Activated T-cell treated with anti-CD3 and anti-CD28 coated beads, Interleukin-2, amount 50 U/mL, for 72 hours (primary cell): ENCODE measurements around the gene ERVH48-1. TPM values are rescaled to one million over a fixed set of nuclear protein-coding genes. Genes with fewer than 3 reads are reported as not detected.
"Not testable (repeated sequence)": the region's sequence is repeated elsewhere in the genome, so short reads cannot be mapped to it uniquely, and the experiment has no call there.

Source experiments
- ATAC-seq, 2 donors: fragments of 150-1000 bp; cut with Tn5 transposase; replicated peaks in 1 of 2; 2 replicates each; pipeline ENCODE4 v1.10.0; 2021; ENCODE audit warnings: moderate library complexity in 2 of 2, mild to moderate bottlenecking in 1 of 2
- DNase-seq, 2 donors: peaks; one replicate each; pipeline ENCODE4 v3.0.0; 2021 to 2022; ENCODE audit warnings: mixed read lengths in 1 of 2
- H3K27ac Mint-ChIP-seq: one replicate; pipeline ENCODE4 v1.8.0; 2022; ENCODE audit warnings: mild to moderate bottlenecking, moderate library complexity, mixed read lengths
- H3K27me3 Mint-ChIP-seq: one replicate; pipeline ENCODE4 v1.8.0; 2022; ENCODE audit warnings: low read depth, mixed read lengths
- H3K36me3 Mint-ChIP-seq, 2 donors: one replicate each; pipeline ENCODE4 v1.8.0; 2022; ENCODE audit warnings: mixed read lengths in 2 of 2, mild to moderate bottlenecking in 1 of 2; ENCODE audit not compliant: insufficient read depth in 2 of 2
- H3K4me1 Mint-ChIP-seq: one replicate; pipeline ENCODE4 v1.8.0; 2022; ENCODE audit warnings: low read depth, mixed read lengths
- H3K4me3 Mint-ChIP-seq, 2 donors: one replicate each; pipeline ENCODE4 v1.8.0; 2022; ENCODE audit warnings: mild to moderate bottlenecking in 2 of 2, mixed read lengths in 2 of 2, moderate library complexity in 2 of 2
- H3K9me3 Mint-ChIP-seq, 2 donors: one replicate each; pipeline ENCODE4 v1.8.0; 2022; ENCODE audit warnings: mixed read lengths in 2 of 2
- total RNA-seq, 2 donors: library from RNA; stranded (reverse); gene quantifications; one replicate each; pipeline ENCODE4 v1.2.3, GENCODE V29; 2022

Gene ERVH48-1
- total RNA-seq, 2 donors from 2014 or later, result 0.25 to 0.31 TPM

- H3K4me3 Mint-ChIP-seq, DNase-seq, H3K27me3 Mint-ChIP-seq, H3K4me1 Mint-ChIP-seq, H3K27ac Mint-ChIP-seq, H3K9me3 Mint-ChIP-seq, ATAC-seq, H3K36me3 Mint-ChIP-seq: not testable (repeated sequence)
These were observed 7.9 kb upstream of the ERVH48-1 start for GRCh38 chr21:42933137-42933970.

- not testable (repeated sequence) for H3K36me3 Mint-ChIP-seq, H3K27me3 Mint-ChIP-seq, H3K9me3 Mint-ChIP-seq, H3K4me3 Mint-ChIP-seq, ATAC-seq, H3K4me1 Mint-ChIP-seq, DNase-seq
- H3K27ac Mint-ChIP-seq, result peak overlapping the region; percentile 21
These were observed 7.1 kb upstream of the ERVH48-1 start for GRCh38 chr21:42932378-42933136.

GRCh38 chr21:42931560-42932235, 6.3 kb upstream of the ERVH48-1 start:
- Mint-ChIP-seq H3K9me3 (no peaks in the 10 kb centered on the region), H3K27ac (no peak overlapping the region), H3K4me1 (no peaks in the 10 kb centered on the region), H3K4me3 (no peak overlapping the region), H3K36me3 (no peaks in the 10 kb centered on the region), H3K27me3 (no peaks in the 10 kb centered on the region)
- no peak for DNase-seq
- ATAC-seq, result no peak

GRCh38 chr21:42929969-42930368, 4.5 kb upstream of the ERVH48-1 start:
- Mint-ChIP-seq H3K9me3 (no peaks in the 10 kb centered on the region), H3K36me3 (no peaks in the 10 kb centered on the region), H3K27ac (no peak overlapping the region), H3K27me3 (no peaks in the 10 kb centered on the region), H3K4me1 (no peaks in the 10 kb centered on the region), H3K4me3 (no peak overlapping the region)
- DNase-seq (no peak), ATAC-seq (no peak)

GRCh38 chr21:42927474-42928200, 2.2 kb upstream of the ERVH48-1 start:
- not testable (repeated sequence) for H3K27me3 Mint-ChIP-seq, DNase-seq, H3K9me3 Mint-ChIP-seq, ATAC-seq, H3K36me3 Mint-ChIP-seq, H3K27ac Mint-ChIP-seq, H3K4me3 Mint-ChIP-seq
- peaks cover 19% of the 10 kb centered on the region for H3K4me1 Mint-ChIP-seq

GRCh38 chr21:42924433-42924751, 1.0 kb downstream of the ERVH48-1 start:
- no peaks in the 10 kb centered on the region for H3K9me3 Mint-ChIP-seq
- H3K27ac Mint-ChIP-seq, result peak overlapping the region; percentile 79
- H3K4me1 Mint-ChIP-seq, result peaks cover 19% of the 10 kb centered on the region
- no peak for ATAC-seq
- peak overlapping the region; percentile 60 to 72 for H3K4me3 Mint-ChIP-seq
- no peaks in the 10 kb centered on the region for H3K36me3 Mint-ChIP-seq
- DNase-seq, result no peak
- no peaks in the 10 kb centered on the region for H3K27me3 Mint-ChIP-seq

GRCh38 chr21:42923553-42924432, 1.6 kb downstream of the ERVH48-1 start:
- no peaks in the 10 kb centered on the region for H3K36me3 Mint-ChIP-seq
- peak; percentile 97 to 99 for ATAC-seq

GRCh38 chr21:42922918-42923317, 2.5 kb downstream of the ERVH48-1 start:
- H3K36me3 Mint-ChIP-seq, result no peaks in the 10 kb centered on the region
- no peak for ATAC-seq
- H3K27ac Mint-ChIP-seq, result no peak overlapping the region
- no peak for DNase-seq
- no peak overlapping the region for H3K4me3 Mint-ChIP-seq
- H3K4me1 Mint-ChIP-seq, result peaks cover 19% of the 10 kb centered on the region
- no peaks in the 10 kb centered on the region for H3K9me3 Mint-ChIP-seq
- H3K27me3 Mint-ChIP-seq, result no peaks in the 10 kb centered on the region

More at GRCh38 chr21:42923553-42924432, 1.6 kb downstream of the ERVH48-1 start:
- Mint-ChIP-seq H3K9me3 (no peaks in the 10 kb centered on the region), H3K27ac (peak overlapping the region; percentile 79), H3K4me3 (peak overlapping the region; percentile 60 to 72), H3K4me1 (peaks cover 19% of the 10 kb centered on the region), H3K27me3 (no peaks in the 10 kb centered on the region)
- DNase-seq, result peak; percentile 80 to 81

- Mint-ChIP-seq H3K9me3 (no peaks in the 10 kb centered on the region), H3K27ac (no peak overlapping the region), H3K36me3 (no peaks in the 10 kb centered on the region), H3K27me3 (no peaks in the 10 kb centered on the region), H3K4me3 (no peak overlapping the region), H3K4me1 (peaks cover 19% of the 10 kb centered on the region)
- no peak for ATAC-seq
- DNase-seq, result no peak
These were observed 3.5 kb downstream of the ERVH48-1 start for GRCh38 chr21:42921927-42922326.

- Mint-ChIP-seq H3K27ac (no peak overlapping the region), H3K4me3 (no peak overlapping the region), H3K4me1 (peaks cover 3% of the 10 kb centered on the region), H3K9me3 (no peaks in the 10 kb centered on the region), H3K27me3 (no peaks in the 10 kb centered on the region), H3K36me3 (no peaks in the 10 kb centered on the region)
- ATAC-seq (no peak), DNase-seq (no peak)
These were observed 7.1 kb downstream of the ERVH48-1 start for GRCh38 chr21:42918291-42918690.

GRCh38 chr21:42913476-42913875, 12.0 kb downstream of the ERVH48-1 start:
- H3K9me3 Mint-ChIP-seq, result no peaks in the 10 kb centered on the region
- ATAC-seq (no peak), DNase-seq (no peak)
- H3K4me3 Mint-ChIP-seq, result no peak overlapping the region
- H3K36me3 Mint-ChIP-seq, result peaks cover 2 to 7% of the 10 kb centered on the region in 2 donors
- no peaks in the 10 kb centered on the region for H3K4me1 Mint-ChIP-seq
- H3K27me3 Mint-ChIP-seq, result no peaks in the 10 kb centered on the region
- no peak overlapping the region for H3K27ac Mint-ChIP-seq

GRCh38 chr21:42911920-42912319, 13.5 kb downstream of the ERVH48-1 start:
- not testable (repeated sequence) for H3K4me1 Mint-ChIP-seq, H3K36me3 Mint-ChIP-seq, H3K27ac Mint-ChIP-seq, DNase-seq, H3K4me3 Mint-ChIP-seq, H3K9me3 Mint-ChIP-seq, ATAC-seq, H3K27me3 Mint-ChIP-seq
